Daoy (cell line): ENCODE results near the gene OR52A5. TPM values are rescaled to one million over a fixed set of nuclear protein-coding genes. Genes with fewer than 3 reads are reported as not detected.

Experiments used
- DNase-seq: peaks from one replicate; pipeline ENCODE4 v3.0.0-alpha.2; 2015; ENCODE audit warnings: low read depth
- total RNA-seq: library from RNA; depleted of rRNA; stranded (reverse); fragments of >200 nt; shearing (Covaris generic); gene quantifications from 2 replicates; pipeline ENCODE4 v1.2.3, GENCODE V29; 2014; rRNA removed

Gene OR52A5
- total RNA-seq, 1 experiment from 2014 or later = not detected

DNA sequence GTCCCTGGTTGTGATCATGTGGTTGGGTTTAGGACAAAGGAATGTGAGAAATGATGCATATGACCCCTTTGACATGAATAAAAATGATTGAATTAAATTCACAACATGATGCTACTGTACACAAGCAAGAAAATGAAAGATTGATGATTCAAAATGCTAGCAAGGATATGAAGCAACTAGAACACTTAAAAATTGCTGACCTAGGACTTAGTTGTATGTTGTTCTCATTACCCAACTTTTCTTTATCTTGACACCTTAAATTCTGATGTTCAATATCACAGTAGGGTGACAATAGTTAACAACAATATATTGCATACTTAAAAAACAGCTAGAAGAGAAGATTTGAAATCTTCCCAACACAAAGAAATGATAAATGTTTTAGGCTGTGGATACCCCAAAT, 20.6 kb downstream of the OR52A5 start:
- DNase-seq = no peak

DNA sequence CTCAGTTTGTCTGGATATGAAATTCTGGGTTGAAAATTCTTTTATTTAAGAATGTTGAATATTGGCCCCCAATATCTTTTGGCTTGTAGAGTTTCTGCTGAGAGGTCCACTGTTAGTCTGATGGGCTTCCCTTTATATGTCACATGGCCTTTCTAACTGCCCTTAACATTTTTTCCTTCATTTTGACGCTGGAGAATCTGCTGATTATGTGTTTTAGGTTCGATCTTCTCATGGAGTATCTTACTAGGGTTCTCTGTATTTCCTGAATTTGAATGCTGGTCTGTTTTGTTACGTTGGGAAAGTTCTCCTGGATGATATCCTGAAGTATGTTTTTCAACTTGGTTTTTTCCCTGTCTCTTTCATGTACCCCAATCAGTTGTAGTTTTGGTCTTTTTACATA, 22.8 kb downstream of the OR52A5 start:
- DNase-seq = no peak

DNA sequence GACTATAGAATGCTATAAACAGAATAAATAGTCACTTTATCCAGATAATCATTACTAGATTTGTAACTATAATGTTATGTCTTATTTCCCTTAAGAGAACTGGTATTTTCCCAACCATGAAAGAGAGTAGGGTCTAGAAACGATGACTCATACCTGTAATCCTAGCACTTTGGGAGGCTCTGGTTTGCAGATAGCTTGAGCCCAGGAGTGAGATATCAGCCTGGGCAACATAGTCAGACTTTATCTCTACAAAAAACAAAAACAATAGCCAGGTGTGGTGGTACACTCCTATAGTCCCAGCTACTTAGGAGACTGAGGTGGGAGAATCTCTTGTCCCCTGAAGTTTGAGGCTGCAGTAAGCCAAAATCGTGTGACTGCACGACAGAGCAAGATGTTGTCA, 30.9 kb downstream of the OR52A5 start:
- DNase-seq = peak; percentile 9

DNA sequence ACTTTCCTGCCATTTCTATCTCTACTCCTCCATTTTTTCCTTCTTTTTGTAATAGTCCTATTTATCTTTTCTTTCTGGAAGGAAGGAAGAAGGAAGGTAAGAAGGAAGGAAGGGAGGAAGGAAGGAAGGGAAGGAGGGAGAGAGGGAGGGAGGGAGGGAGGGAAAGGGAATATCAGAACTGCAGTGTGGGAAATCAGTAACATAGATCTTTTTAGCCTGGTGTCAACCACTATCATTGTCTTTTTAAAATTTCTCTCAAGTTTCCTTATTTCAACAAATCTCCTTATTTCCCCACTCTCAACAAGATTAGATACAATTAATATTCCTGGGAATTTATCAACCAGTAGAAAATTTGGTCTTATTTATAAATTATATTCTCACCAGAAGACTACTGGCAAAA, 35.1 kb downstream of the OR52A5 start:
- no peak for DNase-seq

DNA sequence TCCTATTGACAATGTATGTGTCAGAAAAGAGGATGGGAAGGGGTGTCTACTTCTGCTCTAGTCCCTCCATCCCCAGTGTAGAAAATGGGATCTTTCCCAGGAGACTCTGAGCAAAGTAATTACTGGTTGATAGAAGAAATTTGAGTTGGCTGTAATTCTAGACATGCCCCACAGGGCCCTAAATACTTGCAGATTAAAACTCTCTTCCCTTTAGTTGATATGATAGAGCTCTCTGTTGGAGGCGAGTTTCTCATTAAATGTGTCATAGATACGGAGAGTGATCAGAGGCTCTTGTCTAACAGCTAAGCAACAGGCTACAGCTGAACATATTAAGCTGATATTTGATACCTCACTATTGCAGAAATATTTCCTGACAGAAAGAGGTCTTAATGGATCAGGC, 35.9 kb downstream of the OR52A5 start:
- no peak for DNase-seq

DNA sequence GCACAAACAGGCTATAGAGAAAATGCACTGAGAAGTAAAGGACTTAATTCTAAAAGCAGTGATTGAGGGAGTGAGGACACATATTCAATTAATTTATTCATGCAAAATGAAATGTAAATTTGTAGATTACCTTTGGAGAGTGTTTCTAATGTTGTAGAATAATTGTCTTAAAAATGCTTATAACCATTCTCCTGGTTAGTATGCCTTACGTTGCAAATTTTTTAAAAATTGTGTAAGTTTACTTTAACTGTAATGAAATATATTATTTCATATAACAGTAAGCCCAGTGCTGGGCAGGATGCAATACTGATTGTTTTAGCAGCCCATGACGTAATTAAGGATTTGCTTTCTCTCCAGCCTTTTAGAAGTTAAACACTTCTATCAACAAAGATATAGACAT, 42.1 kb downstream of the OR52A5 start:
- DNase-seq = no peak

DNA sequence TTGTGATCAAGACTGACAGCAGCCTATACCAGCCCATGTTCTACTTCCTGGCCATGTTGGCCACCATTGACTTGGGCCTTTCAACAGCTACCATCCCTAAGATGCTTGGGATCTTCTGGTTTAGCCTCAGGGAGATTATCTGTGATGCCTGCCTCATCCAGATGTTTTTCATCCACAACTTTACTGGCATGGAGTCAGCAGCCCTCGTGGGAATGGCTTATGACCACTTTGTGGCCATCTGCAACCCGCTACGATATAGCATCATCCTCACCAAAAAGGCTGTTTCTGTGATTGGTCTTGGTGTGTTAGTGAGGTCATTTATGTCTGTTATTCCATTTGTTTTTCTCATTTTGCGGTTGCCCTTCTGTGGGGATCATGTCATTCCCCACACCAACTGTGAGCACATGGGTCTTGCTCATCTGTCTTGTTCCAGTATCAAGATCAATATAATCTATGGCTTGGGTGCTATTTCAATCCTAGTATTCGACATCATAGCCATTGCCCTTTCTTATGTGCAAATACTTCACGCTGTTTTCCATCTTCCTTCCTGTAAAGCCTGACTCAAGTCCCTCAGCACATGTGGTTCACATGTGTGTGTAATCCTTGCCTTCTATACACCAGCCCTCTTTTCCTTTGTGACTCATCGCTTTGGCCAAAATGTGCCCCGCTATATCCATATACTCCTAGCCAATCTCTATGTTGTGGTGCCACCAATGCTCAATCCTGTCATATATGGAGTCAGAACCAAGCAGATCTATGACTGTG, 45.2 kb downstream of the OR52A5 start:
- DNase-seq = peak; percentile 13

DNA sequence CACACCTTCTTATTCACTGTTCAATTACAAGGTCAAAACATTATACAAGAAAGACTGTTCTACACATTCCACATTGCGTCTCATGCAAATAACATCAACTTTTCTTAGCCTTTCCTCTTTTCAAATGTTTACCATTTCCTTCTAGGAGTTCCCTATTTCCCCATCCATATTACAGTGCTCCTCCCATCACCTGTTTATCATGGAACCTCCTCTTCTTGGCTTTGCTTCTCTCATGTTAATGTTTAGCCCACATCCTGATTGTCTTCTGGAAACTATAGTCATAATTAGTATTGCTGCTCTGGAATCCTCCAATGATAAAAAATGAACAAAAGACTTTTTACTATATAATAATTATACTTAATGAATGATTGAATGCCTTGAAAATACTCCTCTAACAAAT, 47.5 kb downstream of the OR52A5 start:
- DNase-seq = no peak

DNA sequence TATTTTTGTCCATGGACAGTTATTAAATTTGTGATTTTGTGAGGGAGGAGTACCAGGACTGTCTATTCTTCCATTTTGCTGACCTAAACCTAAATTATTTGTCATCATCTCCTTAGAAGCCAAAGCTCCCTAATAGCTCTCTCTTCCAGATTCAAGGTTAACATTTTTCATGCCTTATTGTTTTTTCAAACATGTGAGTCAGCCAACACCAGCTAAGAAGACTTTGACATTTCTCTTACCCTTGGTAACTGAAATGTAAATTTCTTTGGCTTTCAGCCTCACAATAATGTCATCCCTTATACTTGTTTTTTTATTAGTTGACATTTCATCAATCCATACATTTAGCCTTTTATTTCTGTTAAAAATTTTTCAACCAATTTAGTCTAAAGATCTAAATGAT, 49.6 kb downstream of the OR52A5 start:
- DNase-seq = no peak

DNA sequence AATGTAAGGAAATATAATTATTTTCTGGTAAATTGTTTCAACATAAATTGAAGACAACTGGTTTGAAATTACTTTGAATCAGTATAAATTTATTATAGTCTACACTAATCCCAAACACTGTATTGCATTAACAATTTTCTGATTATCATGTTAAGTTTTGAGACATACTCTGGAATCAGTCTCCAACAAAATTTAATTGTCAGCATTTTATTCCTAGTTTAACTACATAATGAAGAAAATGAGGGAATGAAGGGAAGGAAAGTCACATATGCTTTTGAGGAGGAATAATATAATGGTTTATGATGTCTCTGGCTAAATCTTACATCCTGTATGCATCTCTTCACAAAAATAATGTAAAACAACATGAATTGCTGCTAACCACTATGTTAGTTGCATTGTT, 54.6 kb downstream of the OR52A5 start:
- no peak for DNase-seq

DNA sequence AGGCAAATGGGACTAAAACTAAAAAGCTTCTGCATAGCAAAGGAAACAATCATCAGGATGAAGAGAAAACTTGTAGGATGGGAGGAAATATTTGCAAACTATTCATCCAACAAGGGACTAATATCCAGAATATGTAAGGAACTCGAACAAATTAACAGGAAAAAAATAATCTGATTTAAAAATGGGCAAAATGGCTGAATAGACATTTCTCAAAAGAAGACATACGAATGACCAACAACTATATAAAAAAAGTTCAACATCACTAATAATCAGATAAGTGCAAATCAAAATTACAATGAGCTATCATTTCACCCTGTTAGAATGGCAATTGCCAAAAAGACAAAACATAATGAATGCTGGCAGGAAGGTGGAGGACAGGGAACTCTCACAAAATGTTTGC, 56.8 kb downstream of the OR52A5 start:
- DNase-seq = no peak

Other genes starting within 250 kb of the OR52A5 start
- not detected in 2 replicates for gene OR51A7, start 234.6 kb downstream of the OR52A5 start, total RNA-seq
- gene OR51G2, start 219.0 kb downstream of the OR52A5 start, total RNA-seq = not detected in 2 replicates
- not detected in 2 replicates for gene OR51G1, start 214.0 kb downstream of the OR52A5 start, total RNA-seq
- gene OR51A4, start 190.8 kb downstream of the OR52A5 start, total RNA-seq = not detected in 2 replicates
- gene OR51A2, start 182.6 kb downstream of the OR52A5 start, total RNA-seq = not detected in 2 replicates
- not detected in 2 replicates for gene OR51L1, start 143.5 kb downstream of the OR52A5 start, total RNA-seq
- gene OR52J3, start 91.8 kb downstream of the OR52A5 start, total RNA-seq = not detected in 2 replicates
- gene OR52E2, start 78.7 kb downstream of the OR52A5 start, total RNA-seq = not detected in 2 replicates
- not detected in 2 replicates for gene OR52E1, start 68.8 kb downstream of the OR52A5 start, total RNA-seq
- under 0.01 TPM in 1 of 2 replicates, not detected in the other for gene OR52A1, start 16.4 kb upstream of the OR52A5 start, total RNA-seq
- gene OR51V1, start 62.3 kb upstream of the OR52A5 start, total RNA-seq = not detected in 2 replicates
- not detected in 2 replicates for gene HBB, start 88.7 kb upstream of the OR52A5 start, total RNA-seq
- gene HBD, start 96.1 kb upstream of the OR52A5 start, total RNA-seq = not detected in 2 replicates
- gene HBG1, start 111.5 kb upstream of the OR52A5 start, total RNA-seq = not detected in 2 replicates
- gene HBG2, start 116.4 kb upstream of the OR52A5 start, total RNA-seq = not detected in 2 replicates
- gene HBE1, start 131.6 kb upstream of the OR52A5 start, total RNA-seq = 0.42 and 1.4 TPM in 2 replicates
- not detected in 2 replicates for gene OR51B4, start 163.6 kb upstream of the OR52A5 start, total RNA-seq
- gene OR51B2, start 185.9 kb upstream of the OR52A5 start, total RNA-seq = not detected in 2 replicates
- gene OR51B5, start 205.2 kb upstream of the OR52A5 start, total RNA-seq = 0.11 TPM in 1 of 2 replicates, not detected in the other
- not detected in 2 replicates for gene OR51B6, start 213.2 kb upstream of the OR52A5 start, total RNA-seq
- gene OR51M1, start 245.5 kb upstream of the OR52A5 start, total RNA-seq = not detected in 2 replicates